Measurements from ENCODE around the gene PYM1.

- TF ChIP-seq CTCF (IDR thresholded peaks at IDR 0.05) (no peak), POLR2A (IDR thresholded peaks at IDR 0.05) (no peak), POLR2AphosphoS5 (IDR thresholded peaks at IDR 0.05) (no peak), EP300 (IDR thresholded peaks at IDR 0.05) (no peak)
Observed at GRCh38 chr12:55906056-55906455, 21.6 kb downstream of the PYM1 start.

Measured in sigmoid colon (tissue), 4 donors.